Trophoblast cell (in vitro differentiated cells and primary cell): Measurements from ENCODE around the gene RAB40A.
"Not testable (repeated sequence)": the region's sequence is repeated elsewhere in the genome, so short reads cannot be mapped to it uniquely, and the experiment has no call there.

Experiments used
- DNase-seq, 2 donors: peaks; one replicate each; pipeline ENCODE4 v3.0.0-alpha.2; 2016
- H2AFZ ChIP-seq: 2 replicates; pipeline ENCODE4 v1.6.1; 2013; ENCODE audit warnings: low read length, moderate library complexity, mild to moderate bottlenecking; ENCODE audit not compliant: insufficient read depth, poor library complexity
- H2AK5ac ChIP-seq: 2 replicates; pipeline ENCODE4 v1.6.1; 2013; ENCODE audit warnings: mild to moderate bottlenecking, low read length
- H2BK120ac ChIP-seq: 2 replicates; pipeline ENCODE4 v1.6.1; 2013; ENCODE audit warnings: low read length, mild to moderate bottlenecking, moderate library complexity; ENCODE audit not compliant: insufficient read depth, poor library complexity
- H2BK12ac ChIP-seq: 2 replicates; pipeline ENCODE4 v1.6.1; 2013; ENCODE audit warnings: mild to moderate bottlenecking, low read length, moderate library complexity
- H2BK5ac ChIP-seq: 2 replicates; pipeline ENCODE4 v1.6.1; 2013; ENCODE audit warnings: low read length, low read depth, moderate library complexity, mild to moderate bottlenecking; ENCODE audit not compliant: poor library complexity
- H3K14ac ChIP-seq: 2 replicates; pipeline ENCODE4 v1.6.1; 2013; ENCODE audit warnings: mild to moderate bottlenecking, low read length
- H3K18ac ChIP-seq: 2 replicates; pipeline ENCODE4 v1.6.1; 2013; ENCODE audit warnings: mild to moderate bottlenecking, low read length
- H3K23ac ChIP-seq: 2 replicates; pipeline ENCODE4 v1.6.1; 2013; ENCODE audit warnings: low read length
- H3K27ac ChIP-seq: 2 replicates; pipeline ENCODE4 v1.5.1; 2013; ENCODE audit warnings: low read depth, mild to moderate bottlenecking, inconsistent platforms, low read length, moderate library complexity
- H3K27me3 ChIP-seq: 2 replicates; pipeline ENCODE4 v1.6.1; 2013; ENCODE audit warnings: inconsistent platforms, mild to moderate bottlenecking, low read length, moderate library complexity; ENCODE audit not compliant: insufficient read depth
- H3K36me3 ChIP-seq, 2 experiments: 1 replicate in 1 of 2; 2 replicates in 1 of 2; pipeline ENCODE4 v1.6.1; 2013; ENCODE audit warnings: low read length in 2 of 2, mild to moderate bottlenecking in 2 of 2, moderate library complexity in 1 of 2; ENCODE audit not compliant: insufficient read depth in 2 of 2, control insufficient read depth in 1 of 2
- H3K4ac ChIP-seq: 2 replicates; pipeline ENCODE4 v1.6.1; 2013; ENCODE audit warnings: low read depth, mild to moderate bottlenecking, low read length, moderate library complexity
- H3K4me1 ChIP-seq, 2 experiments: 1 replicate in 1 of 2; 2 replicates in 1 of 2; pipeline ENCODE4 v1.6.1; 2013; ENCODE audit warnings: low read length in 2 of 2, mild to moderate bottlenecking in 2 of 2, moderate library complexity in 1 of 2; ENCODE audit not compliant: insufficient read depth in 2 of 2, control insufficient read depth in 1 of 2
- H3K4me2 ChIP-seq: 2 replicates; pipeline ENCODE4 v1.6.1; 2013; ENCODE audit warnings: inconsistent platforms, mild to moderate bottlenecking, low read length, moderate library complexity
- H3K4me3 ChIP-seq: 2 replicates; pipeline ENCODE4 v1.5.1; 2013; ENCODE audit warnings: mild to moderate bottlenecking, low read depth, low read length, inconsistent platforms
- H3K79me1 ChIP-seq: one replicate; pipeline ENCODE4 v1.6.1; 2013; ENCODE audit warnings: low read length
- H3K79me2 ChIP-seq: 2 replicates; pipeline ENCODE4 v1.6.1; 2013; ENCODE audit warnings: low read length, mild to moderate bottlenecking; ENCODE audit not compliant: control insufficient read depth, insufficient read depth, poor library complexity
- H3K9ac ChIP-seq: 2 replicates; pipeline ENCODE4 v1.6.1; 2013; ENCODE audit warnings: mild to moderate bottlenecking, low read length
- H3K9me3 ChIP-seq: 2 replicates; pipeline ENCODE4 v1.6.1; 2013; ENCODE audit warnings: low read depth, mild to moderate bottlenecking, control low read depth, inconsistent platforms, low read length; ENCODE audit not compliant: insufficient read depth
- H4K12ac ChIP-seq: 2 replicates; pipeline ENCODE4 v1.6.1; 2013; ENCODE audit warnings: low read depth, mild to moderate bottlenecking, low read length, moderate library complexity
- H4K8ac ChIP-seq: 2 replicates; pipeline ENCODE4 v1.6.1; 2013; ENCODE audit warnings: low read depth, mild to moderate bottlenecking, low read length, moderate library complexity
- H4K91ac ChIP-seq: one replicate; pipeline ENCODE4 v1.6.1; 2013; ENCODE audit warnings: low read depth, mild to moderate bottlenecking, low read length, moderate library complexity
- WGBS: extraction: QIAGEN DNeasy Blood & Tissue Kit; methylation state at CpG from one replicate; pipeline ENCODE4 v1.1.7; 2013; ENCODE audit warnings: missing lambda C conversion rate; ENCODE audit not compliant: insufficient read length, insufficient coverage; ENCODE audit errors: extremely low coverage; 5-methylcytosine and 5-hydroxymethylcytosine counted together

The RAB40A gene

GRCh38 chrX:103469977-103470376 is 49.3 kb downstream of the RAB40A start:
- not testable (repeated sequence) for H3K36me3 ChIP-seq, H4K12ac ChIP-seq, DNase-seq, H3K27ac ChIP-seq, H3K18ac ChIP-seq, H4K8ac ChIP-seq, H2BK5ac ChIP-seq, H3K14ac ChIP-seq, H2AFZ ChIP-seq, H4K91ac ChIP-seq, H3K4me2 ChIP-seq, H3K79me1 ChIP-seq, H3K27me3 ChIP-seq, H2BK120ac ChIP-seq, H3K4me1 ChIP-seq, H3K23ac ChIP-seq, H3K4ac ChIP-seq, H3K79me2 ChIP-seq, H3K9me3 ChIP-seq, H3K9ac ChIP-seq, H2BK12ac ChIP-seq, H2AK5ac ChIP-seq, H3K4me3 ChIP-seq
- WGBS, result no CpG with 5 or more reads among the region's 8 CpGs

- Histone ChIP-seq H3K23ac (no peak overlapping the region), H4K8ac (no peak overlapping the region), H3K27me3 (no peaks in the 10 kb centered on the region), H3K36me3 (no peaks in the 10 kb centered on the region), H2AK5ac (no peak overlapping the region), H2BK120ac (no peak overlapping the region), H3K79me2 (no peaks in the 10 kb centered on the region), H3K14ac (no peak overlapping the region), H3K4me1 (no peaks in the 10 kb centered on the region), H3K9me3 (no peaks in the 10 kb centered on the region), H3K18ac (no peak overlapping the region), H3K4me3 (no peak overlapping the region), H2BK12ac (no peak overlapping the region), H3K9ac (no peak overlapping the region), H3K4ac (no peak overlapping the region), H2AFZ (no peak overlapping the region), H3K4me2 (no peak overlapping the region), H2BK5ac (no peak overlapping the region), H3K27ac (no peak overlapping the region), H3K79me1 (no peaks in the 10 kb centered on the region), H4K12ac (no peak overlapping the region), H4K91ac (no peak overlapping the region)
- no CpG with 5 or more reads among the region's 2 CpGs for WGBS
- no peak for DNase-seq
These were observed 51.4 kb downstream of the RAB40A start for GRCh38 chrX:103467887-103468286.

GRCh38 chrX:103467156-103467555 is 52.1 kb downstream of the RAB40A start:
- H2AK5ac ChIP-seq, result no peak overlapping the region
- no peak overlapping the region for H3K4ac ChIP-seq
- H3K27me3 ChIP-seq, result no peaks in the 10 kb centered on the region
- H3K27ac ChIP-seq, result no peak overlapping the region
- H3K4me2 ChIP-seq, result no peak overlapping the region
- H3K9me3 ChIP-seq, result no peaks in the 10 kb centered on the region
- no peak overlapping the region for H2BK5ac ChIP-seq
- H3K79me1 ChIP-seq, result no peaks in the 10 kb centered on the region
- H3K23ac ChIP-seq, result no peak overlapping the region
- no peak overlapping the region for H2AFZ ChIP-seq
- DNase-seq, result no peak
- no peak overlapping the region for H4K91ac ChIP-seq
- no peaks in the 10 kb centered on the region for H3K36me3 ChIP-seq
- no peak overlapping the region for H3K18ac ChIP-seq
- no peaks in the 10 kb centered on the region for H3K4me1 ChIP-seq
- no peak overlapping the region for H4K12ac ChIP-seq
- no CpG with 5 or more reads among the region's 2 CpGs for WGBS
- no peak overlapping the region for H3K14ac ChIP-seq
- H2BK120ac ChIP-seq, result no peak overlapping the region
- H3K79me2 ChIP-seq, result no peaks in the 10 kb centered on the region
- no peak overlapping the region for H3K4me3 ChIP-seq
- H4K8ac ChIP-seq, result no peak overlapping the region
- H2BK12ac ChIP-seq, result no peak overlapping the region
- H3K9ac ChIP-seq, result no peak overlapping the region

DNA sequence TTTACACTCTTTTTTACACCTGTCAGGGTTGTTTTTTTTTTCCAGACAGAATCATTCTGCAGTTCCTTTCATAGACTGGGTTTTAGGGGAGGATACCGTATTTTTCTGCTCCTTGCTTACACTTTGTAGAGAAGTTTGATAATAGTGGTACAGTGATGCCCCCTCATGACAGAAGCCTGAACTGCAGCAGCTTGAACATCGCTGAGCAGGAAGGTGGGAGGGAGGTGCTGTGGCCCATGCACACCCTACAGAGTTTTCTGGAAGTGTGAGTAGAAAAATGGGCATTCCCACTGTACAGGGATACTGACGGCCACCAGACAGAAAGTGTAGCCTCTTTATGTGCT is 54.5 kb downstream of the RAB40A start:
- Histone ChIP-seq H3K4me2 (no peak overlapping the region), H3K4ac (no peak overlapping the region), H3K9ac (no peak overlapping the region), H4K8ac (no peak overlapping the region), H4K91ac (no peak overlapping the region), H3K27me3 (no peaks in the 10 kb centered on the region), H3K14ac (no peak overlapping the region), H3K9me3 (no peaks in the 10 kb centered on the region), H3K23ac (no peak overlapping the region), H2BK12ac (no peak overlapping the region), H2BK5ac (no peak overlapping the region), H2BK120ac (peak overlapping the region; percentile 17), H3K18ac (no peak overlapping the region), H2AK5ac (no peak overlapping the region), H3K79me2 (no peaks in the 10 kb centered on the region), H3K36me3 (no peaks in the 10 kb centered on the region), H3K4me1 (no peaks in the 10 kb centered on the region), H4K12ac (no peak overlapping the region), H3K79me1 (no peaks in the 10 kb centered on the region), H2AFZ (no peak overlapping the region), H3K4me3 (no peak overlapping the region), H3K27ac (no peak overlapping the region)
- DNase-seq, result peak; percentile 70 to 92
- WGBS, result no CpG with 5 or more reads among the region's 3 CpGs
